ENCODE results near the gene PSME4. TPM values are rescaled to one million over a fixed set of nuclear protein-coding genes. Genes with fewer than 3 reads are reported as not detected.

The PSME4 gene
- total RNA-seq, 2 donors from 2014 or later: 90.6 to 116 TPM

- H3K36me3 Mint-ChIP-seq (ENCODE audit: low read depth): peaks cover 70% of the 10 kb centered on the region
- Histone ChIP-seq H3K27me3 (ENCODE audit: control insufficient read depth, insufficient read depth, low read length, poor library complexity, severe bottlenecking) (no peaks in the 10 kb centered on the region), H3K9me3 (ENCODE audit: control insufficient read depth, low read length) (no peaks in the 10 kb centered on the region), H3K9ac (ENCODE audit: extremely low read depth, low read length, poor library complexity, severe bottlenecking) (no peak overlapping the region), H3K4me1 (ENCODE audit: control insufficient read depth, insufficient read depth, low read length) (no peaks in the 10 kb centered on the region), H3K27ac (ENCODE audit: low read depth, low read length) (no peak overlapping the region), H3K4me3 (ENCODE audit: low read length) (no peak overlapping the region), H3K36me3 (ENCODE audit: control insufficient read depth, insufficient read depth, low read length) (peaks cover 98% of the 10 kb centered on the region)
- no peak overlapping the region for H3K27ac Mint-ChIP-seq
- 91 to 100% methylated on average over 4 of the region's 4 CpGs for WGBS, 2 experiments (ENCODE audit: insufficient coverage in 1 of 2, insufficient read length in 1 of 2)
- H3K4me1 Mint-ChIP-seq: peaks cover 4% of the 10 kb centered on the region
- TF ChIP-seq CTCF (conservative IDR thresholded peaks at IDR 0.05): no peak
- H3K4me3 Mint-ChIP-seq: no peak overlapping the region
- no peaks in the 10 kb centered on the region for H3K9me3 Mint-ChIP-seq
- H3K27me3 Mint-ChIP-seq (ENCODE audit: insufficient read depth): no peaks in the 10 kb centered on the region
- DNase-seq: no peak
Measured at GRCh38 chr2:53903011-53903410, 67.8 kb downstream of the PSME4 start.

- H3K9me3 Mint-ChIP-seq: no peaks in the 10 kb centered on the region
- no peaks in the 10 kb centered on the region for H3K27me3 Mint-ChIP-seq (ENCODE audit: insufficient read depth)
- no peak overlapping the region for H3K4me3 ChIP-seq (ENCODE audit: low read length)
- no peaks in the 10 kb centered on the region for H3K4me1 ChIP-seq (ENCODE audit: control insufficient read depth, insufficient read depth, low read length)
- H3K4me3 Mint-ChIP-seq: no peak overlapping the region
- H3K9ac ChIP-seq (ENCODE audit: extremely low read depth, low read length, poor library complexity, severe bottlenecking): no peak overlapping the region
- H3K27me3 ChIP-seq (ENCODE audit: control insufficient read depth, insufficient read depth, low read length, poor library complexity, severe bottlenecking): no peaks in the 10 kb centered on the region
- H3K36me3 ChIP-seq (ENCODE audit: control insufficient read depth, insufficient read depth, low read length): peaks cover 98% of the 10 kb centered on the region
- no peak overlapping the region for H3K27ac ChIP-seq (ENCODE audit: low read depth, low read length)
- no peak overlapping the region for H3K27ac Mint-ChIP-seq
- no peak for DNase-seq
- no peak for TF ChIP-seq CTCF (conservative IDR thresholded peaks at IDR 0.05)
- peaks cover 66% of the 10 kb centered on the region for H3K36me3 Mint-ChIP-seq (ENCODE audit: low read depth)
- no peaks in the 10 kb centered on the region for H3K4me1 Mint-ChIP-seq
- 96 to 100% methylated on average over 1 to 3 of the region's 3 CpGs for WGBS, 2 experiments (ENCODE audit: insufficient coverage in 1 of 2, insufficient read length in 1 of 2)
- no peaks in the 10 kb centered on the region for H3K9me3 ChIP-seq (ENCODE audit: control insufficient read depth, low read length)
Measured at GRCh38 chr2:53901192-53901591, 69.6 kb downstream of the PSME4 start.

GRCh38 chr2:53896864-53897263 lies 73.9 kb downstream of the PSME4 start:
- Histone ChIP-seq H3K9me3 (ENCODE audit: control insufficient read depth, low read length) (no peaks in the 10 kb centered on the region), H3K36me3 (ENCODE audit: control insufficient read depth, insufficient read depth, low read length) (peaks cover 100% of the 10 kb centered on the region), H3K4me1 (ENCODE audit: control insufficient read depth, insufficient read depth, low read length) (no peaks in the 10 kb centered on the region), H3K9ac (ENCODE audit: extremely low read depth, low read length, poor library complexity, severe bottlenecking) (no peak overlapping the region), H3K27me3 (ENCODE audit: control insufficient read depth, insufficient read depth, low read length, poor library complexity, severe bottlenecking) (no peaks in the 10 kb centered on the region), H3K4me3 (ENCODE audit: low read length) (no peak overlapping the region), H3K27ac (ENCODE audit: low read depth, low read length) (no peak overlapping the region)
- peaks cover 71% of the 10 kb centered on the region for H3K36me3 Mint-ChIP-seq (ENCODE audit: low read depth)
- H3K9me3 Mint-ChIP-seq: no peaks in the 10 kb centered on the region
- no peaks in the 10 kb centered on the region for H3K4me1 Mint-ChIP-seq
- no peak overlapping the region for H3K27ac Mint-ChIP-seq
- H3K27me3 Mint-ChIP-seq (ENCODE audit: insufficient read depth): no peaks in the 10 kb centered on the region
- 93 to 94% methylated on average over 3 of the region's 3 CpGs for WGBS, 2 experiments (ENCODE audit: insufficient coverage in 1 of 2, insufficient read length in 1 of 2)
- no peak for TF ChIP-seq CTCF (conservative IDR thresholded peaks at IDR 0.05)
- no peak for DNase-seq
- H3K4me3 Mint-ChIP-seq: no peak overlapping the region
